ENCODE measurements around the gene PHLDB3. TPM values are rescaled to one million over a fixed set of nuclear protein-coding genes. Genes with fewer than 3 reads are reported as not detected.

The PHLDB3 gene
- total and polyA plus RNA-seq, 7 donors, result 5.7 to 16.0 (median 9.0) TPM

- no peak for TF ChIP-seq EP300 (IDR thresholded peaks at IDR 0.05)
- no peak for TF ChIP-seq POLR2AphosphoS5 (IDR thresholded peaks at IDR 0.05)
- TF ChIP-seq CTCF (IDR thresholded peaks at IDR 0.05), result no peak
- no peak for TF ChIP-seq POLR2A (IDR thresholded peaks at IDR 0.05)
- H3K36me3 ChIP-seq, result peaks cover 0 to 12% (median 2%) of the 10 kb centered on the region in 4 donors
- H3K27ac ChIP-seq, result peak overlapping the region in 1 of 4 donors; percentile 96
- H3K27me3 ChIP-seq, result no peaks in the 10 kb centered on the region
- 94 to 95% methylated on average over 23 of the region's 23 CpGs for WGBS, 2 donors
- DNase-seq, result no peak
- no peaks in the 10 kb centered on the region for H3K9me3 ChIP-seq
- no peak overlapping the region for H3K4me3 ChIP-seq
- peaks cover 0 to 41% (median 22%) of the 10 kb centered on the region in 4 donors for H3K4me1 ChIP-seq
- intact Hi-C loops (cut with DNase I), result loop anchor here (5.0 kb wide), 2 partner anchors 40 to 55 kb away; no protein-coding TSS in a partner anchor
Observed at GRCh38 chr19:43502419-43502976, 2.0 kb downstream of the PHLDB3 start.

GRCh38 chr19:43501661-43502418 lies 2.7 kb downstream of the PHLDB3 start:
- TF ChIP-seq EP300 (IDR thresholded peaks at IDR 0.05) (no peak), POLR2A (IDR thresholded peaks at IDR 0.05) (no peak), POLR2AphosphoS5 (IDR thresholded peaks at IDR 0.05) (no peak), CTCF (IDR thresholded peaks at IDR 0.05) (no peak)
- 88 to 90% methylated on average over 43 of the region's 43 CpGs for WGBS, 2 donors
- H3K27ac ChIP-seq, result no peak overlapping the region
- intact Hi-C loops (cut with DNase I), result loop anchor here (5.0 kb wide), 2 partner anchors 40 to 55 kb away; no protein-coding TSS in a partner anchor
- H3K4me1 ChIP-seq, result peaks cover 0 to 41% (median 22%) of the 10 kb centered on the region in 4 donors
- no peaks in the 10 kb centered on the region for H3K27me3 ChIP-seq
- H3K9me3 ChIP-seq, result no peaks in the 10 kb centered on the region
- no peak for DNase-seq
- H3K4me3 ChIP-seq, result no peak overlapping the region
- H3K36me3 ChIP-seq, result peaks cover 0 to 18% (median 7%) of the 10 kb centered on the region in 4 donors

GRCh38 chr19:43499042-43499441 lies 5.5 kb downstream of the PHLDB3 start:
- WGBS, 2 donors, result 76 to 84% methylated on average over 3 of the region's 3 CpGs
- intact Hi-C loops (cut with DNase I), result no loop called here
- Histone ChIP-seq H3K4me3 (no peak overlapping the region), H3K27me3 (no peaks in the 10 kb centered on the region), H3K27ac (peak overlapping the region in 1 of 4 donors; percentile 4), H3K9me3 (no peaks in the 10 kb centered on the region), H3K36me3 (peaks cover 0 to 41% (median 14%) of the 10 kb centered on the region in 4 donors), H3K4me1 (peaks cover 0 to 35% (median 15%) of the 10 kb centered on the region in 4 donors)
- TF ChIP-seq POLR2A (IDR thresholded peaks at IDR 0.05) (no peak), POLR2AphosphoS5 (IDR thresholded peaks at IDR 0.05) (no peak)
- DNase-seq, result no peak

- intact Hi-C loops (cut with DNase I), result no loop called here
- no peak for DNase-seq
- Histone ChIP-seq H3K36me3 (peaks cover 0 to 43% (median 14%) of the 10 kb centered on the region in 4 donors), H3K9me3 (no peaks in the 10 kb centered on the region), H3K4me1 (peaks cover 0 to 33% (median 15%) of the 10 kb centered on the region in 4 donors), H3K27ac (peak overlapping the region in 1 of 4 donors; percentile 4), H3K27me3 (no peaks in the 10 kb centered on the region), H3K4me3 (no peak overlapping the region)
- TF ChIP-seq POLR2AphosphoS5 (IDR thresholded peaks at IDR 0.05) (no peak), EP300 (IDR thresholded peaks at IDR 0.05) (no peak), POLR2A (IDR thresholded peaks at IDR 0.05) (no peak), CTCF (IDR thresholded peaks at IDR 0.05) (no peak)
- 83 to 86% methylated on average over 5 of the region's 5 CpGs for WGBS, 2 donors
Observed at GRCh38 chr19:43498233-43498842, 6.2 kb downstream of the PHLDB3 start.

GRCh38 chr19:43496960-43497359 lies 7.6 kb downstream of the PHLDB3 start:
- 97% methylated on average over 7 of the region's 7 CpGs for WGBS, 2 donors
- peaks cover 0 to 19% (median 8%) of the 10 kb centered on the region in 4 donors for H3K4me1 ChIP-seq
- H3K4me3 ChIP-seq, result no peak overlapping the region
- intact Hi-C loops (cut with DNase I), result no loop called here
- H3K27me3 ChIP-seq, result no peaks in the 10 kb centered on the region
- H3K27ac ChIP-seq, result no peak overlapping the region
- no peak for TF ChIP-seq CTCF (IDR thresholded peaks at IDR 0.05)
- TF ChIP-seq POLR2A (IDR thresholded peaks at IDR 0.05), result no peak
- TF ChIP-seq POLR2AphosphoS5 (IDR thresholded peaks at IDR 0.05), result no peak
- TF ChIP-seq EP300 (IDR thresholded peaks at IDR 0.05), result no peak
- DNase-seq, result no peak
- peaks cover 0 to 43% (median 14%) of the 10 kb centered on the region in 4 donors for H3K36me3 ChIP-seq
- no peaks in the 10 kb centered on the region for H3K9me3 ChIP-seq

Data from sigmoid colon (tissue), 7 donors.